ENCODE data around the gene CDK11B. TPM values are rescaled to one million over a fixed set of nuclear protein-coding genes. Genes with fewer than 3 reads are reported as not detected.
A peak's percentile ranks its signal among the peaks of the same experiment; 100 is the strongest.
"Not testable (repeated sequence)": the region's sequence is repeated elsewhere in the genome, so short reads cannot be mapped to it uniquely, and the experiment has no call there.

CDK11B gene
- total and polyA plus RNA-seq, 7 experiments from 2014 or later: 11.8 to 45.4 (median 33.9) TPM

- CTCF ChIA-PET: interaction anchor here (0.7 kb wide), 1 partner anchor 17 kb away, joined by 4 read pairs; no protein-coding TSS in a partner anchor
- Mint-ChIP-seq H3K4me3 (no peak overlapping the region), H3K9me3 (no peaks in the 10 kb centered on the region), H3K4me1 (peaks cover 0 to 4% (median 0%) of the 10 kb centered on the region in 7 donors), H3K27me3 (no peaks in the 10 kb centered on the region), H3K27ac (peak overlapping the region in 2 of 9 donors; percentile 38 to 52), H3K36me3 (peaks cover 0 to 17% (median 4%) of the 10 kb centered on the region in 5 donors)
- Histone ChIP-seq H3K27ac (ENCODE audit: low read depth, low read length) (no peak overlapping the region), H3K4me1 (ENCODE audit: control insufficient read depth in 2 of 2, insufficient read depth in 2 of 2, low read length in 2 of 2) (no peaks in the 10 kb centered on the region), H3K9me3 (ENCODE audit: control insufficient read depth in 2 of 3, low read length in 3 of 3) (no peaks in the 10 kb centered on the region), H3K27me3 (ENCODE audit: control insufficient read depth in 2 of 2, insufficient read depth in 2 of 2, low read length in 2 of 2) (no peaks in the 10 kb centered on the region), H3K4me3 (ENCODE audit: low read length) (no peak overlapping the region), H3K36me3 (ENCODE audit: control insufficient read depth in 2 of 3, insufficient read depth in 3 of 3, low read length in 3 of 3) (peaks cover 0 to 65% (median 30%) of the 10 kb centered on the region in 3 experiments)
- POLR2A ChIA-PET: interaction anchor here (0.7 to 0.9 kb wide), 4 partner anchors 8 to 230 kb away, joined by 3 read pairs; no protein-coding TSS in a partner anchor
- no peak for DNase-seq
- no peak for ATAC-seq
- intact Hi-C loops (cut with micrococcal nuclease): no loop called here
Measured at GRCh38 chr1:1669468-1670440, 10.9 kb upstream of the CDK11B start.

- Histone ChIP-seq H3K36me3 (ENCODE audit: control insufficient read depth in 2 of 3, insufficient read depth in 3 of 3, low read length in 3 of 3) (peaks cover 0 to 50% (median 24%) of the 10 kb centered on the region in 3 experiments), H3K4me3 (ENCODE audit: low read length) (no peak overlapping the region), H3K27ac (ENCODE audit: low read depth, low read length) (no peak overlapping the region), H3K27me3 (ENCODE audit: control insufficient read depth in 2 of 2, insufficient read depth in 2 of 2, low read length in 2 of 2) (no peaks in the 10 kb centered on the region), H3K4me1 (ENCODE audit: control insufficient read depth in 2 of 2, insufficient read depth in 2 of 2, low read length in 2 of 2) (no peaks in the 10 kb centered on the region), H3K9me3 (ENCODE audit: control insufficient read depth in 2 of 3, low read length in 3 of 3) (no peaks in the 10 kb centered on the region)
- intact Hi-C loops (cut with micrococcal nuclease): no loop called here
- DNase-seq: no peak
- ChIA-PET CTCF (no interaction called here), POLR2A (interaction anchor here (0.6 kb wide), 1 partner anchor 13 kb away, joined by 3 read pairs; no protein-coding TSS in a partner anchor)
- Mint-ChIP-seq H3K36me3 (peaks cover 0 to 10% (median 4%) of the 10 kb centered on the region in 5 donors), H3K9me3 (no peaks in the 10 kb centered on the region), H3K4me3 (no peak overlapping the region), H3K27me3 (no peaks in the 10 kb centered on the region), H3K27ac (peak overlapping the region in 1 of 9 donors; percentile 36), H3K4me1 (peaks cover 0 to 6% (median 3%) of the 10 kb centered on the region in 7 donors)
- ATAC-seq: no peak
Measured at GRCh38 chr1:1666526-1666925, 7.7 kb upstream of the CDK11B start.

GRCh38 chr1:1665815-1666251, 7.0 kb upstream of the CDK11B start:
- no peak overlapping the region for H3K4me3 ChIP-seq (ENCODE audit: low read length)
- peaks cover 0 to 6% (median 5%) of the 10 kb centered on the region in 7 donors for H3K4me1 Mint-ChIP-seq
- ChIA-PET CTCF (interaction anchor here (1.0 kb wide), 1 partner anchor 14 kb away, joined by 5 read pairs; no protein-coding TSS in a partner anchor), POLR2A (interaction anchor here (0.6 kb wide), 1 partner anchor 14 kb away, joined by 3 read pairs; no protein-coding TSS in a partner anchor)
- intact Hi-C loops (cut with micrococcal nuclease): no loop called here
- H3K27ac ChIP-seq (ENCODE audit: low read depth, low read length): no peak overlapping the region
- no peaks in the 10 kb centered on the region for H3K27me3 Mint-ChIP-seq
- no peaks in the 10 kb centered on the region for H3K9me3 ChIP-seq (ENCODE audit: control insufficient read depth in 2 of 3, low read length in 3 of 3)
- no peak overlapping the region for H3K27ac Mint-ChIP-seq
- peaks cover 0 to 7% (median 4%) of the 10 kb centered on the region in 5 donors for H3K36me3 Mint-ChIP-seq
- peaks cover 0 to 43% (median 21%) of the 10 kb centered on the region in 3 experiments for H3K36me3 ChIP-seq (ENCODE audit: control insufficient read depth in 2 of 3, insufficient read depth in 3 of 3, low read length in 3 of 3)
- H3K27me3 ChIP-seq (ENCODE audit: control insufficient read depth in 2 of 2, insufficient read depth in 2 of 2, low read length in 2 of 2): no peaks in the 10 kb centered on the region
- DNase-seq (peak in 3 of 9 donors; percentile 20 to 36 (median 26)), ATAC-seq (no peak)
- H3K4me1 ChIP-seq (ENCODE audit: control insufficient read depth in 2 of 2, insufficient read depth in 2 of 2, low read length in 2 of 2): no peaks in the 10 kb centered on the region
- H3K9me3 Mint-ChIP-seq: no peaks in the 10 kb centered on the region
- H3K4me3 Mint-ChIP-seq: no peak overlapping the region

- H3K4me3 ChIP-seq (ENCODE audit: low read length): no peak overlapping the region
- no peaks in the 10 kb centered on the region for H3K9me3 ChIP-seq (ENCODE audit: control insufficient read depth in 2 of 3, low read length in 3 of 3)
- ChIA-PET CTCF (interaction anchor here (1.0 kb wide), 1 partner anchor 13 kb away, joined by 5 read pairs; no protein-coding TSS in a partner anchor), POLR2A (no interaction called here)
- intact Hi-C loops (cut with micrococcal nuclease): no loop called here
- H3K9me3 Mint-ChIP-seq: no peaks in the 10 kb centered on the region
- ATAC-seq: no peak
- H3K4me1 Mint-ChIP-seq: peaks cover 0 to 6% (median 5%) of the 10 kb centered on the region in 7 donors
- H3K27ac ChIP-seq (ENCODE audit: low read depth, low read length): no peak overlapping the region
- peaks cover 0 to 38% (median 21%) of the 10 kb centered on the region in 3 experiments for H3K36me3 ChIP-seq (ENCODE audit: control insufficient read depth in 2 of 3, insufficient read depth in 3 of 3, low read length in 3 of 3)
- no peaks in the 10 kb centered on the region for H3K27me3 Mint-ChIP-seq
- DNase-seq: no peak
- H3K4me1 ChIP-seq (ENCODE audit: control insufficient read depth in 2 of 2, insufficient read depth in 2 of 2, low read length in 2 of 2): no peaks in the 10 kb centered on the region
- no peak overlapping the region for H3K4me3 Mint-ChIP-seq
- H3K27me3 ChIP-seq (ENCODE audit: control insufficient read depth in 2 of 2, insufficient read depth in 2 of 2, low read length in 2 of 2): no peaks in the 10 kb centered on the region
- peaks cover 0 to 7% (median 4%) of the 10 kb centered on the region in 5 donors for H3K36me3 Mint-ChIP-seq
- no peak overlapping the region for H3K27ac Mint-ChIP-seq
Measured at GRCh38 chr1:1664941-1665814, 6.4 kb upstream of the CDK11B start.

GRCh38 chr1:1664318-1664717, 5.5 kb upstream of the CDK11B start:
- ATAC-seq; POLR2A ChIA-PET; H3K9me3 ChIP-seq (ENCODE audit: control insufficient read depth in 2 of 3, low read length in 3 of 3); H3K27me3 ChIP-seq (ENCODE audit: control insufficient read depth in 2 of 2, insufficient read depth in 2 of 2, low read length in 2 of 2); H3K27me3 Mint-ChIP-seq; H3K4me3 Mint-ChIP-seq; intact Hi-C loops (cut with micrococcal nuclease); H3K4me3 ChIP-seq (ENCODE audit: low read length); H3K4me1 Mint-ChIP-seq; H3K36me3 Mint-ChIP-seq; H3K9me3 Mint-ChIP-seq; H3K4me1 ChIP-seq (ENCODE audit: control insufficient read depth in 2 of 2, insufficient read depth in 2 of 2, low read length in 2 of 2); DNase-seq; CTCF ChIA-PET; H3K27ac ChIP-seq (ENCODE audit: low read depth, low read length): not testable (repeated sequence)
- H3K27ac Mint-ChIP-seq: peak overlapping the region in 1 of 9 donors; percentile 17
- H3K36me3 ChIP-seq (ENCODE audit: control insufficient read depth in 2 of 3, insufficient read depth in 3 of 3, low read length in 3 of 3): peaks cover 0 to 29% (median 17%) of the 10 kb centered on the region in 3 experiments

- H3K4me3 Mint-ChIP-seq; intact Hi-C loops (cut with micrococcal nuclease); H3K27me3 ChIP-seq (ENCODE audit: control insufficient read depth in 2 of 2, insufficient read depth in 2 of 2, low read length in 2 of 2); CTCF ChIA-PET; H3K36me3 Mint-ChIP-seq; ATAC-seq; DNase-seq; H3K4me3 ChIP-seq (ENCODE audit: low read length); H3K27me3 Mint-ChIP-seq; H3K9me3 ChIP-seq (ENCODE audit: control insufficient read depth in 2 of 3, low read length in 3 of 3); H3K9me3 Mint-ChIP-seq; POLR2A ChIA-PET; H3K4me1 ChIP-seq (ENCODE audit: control insufficient read depth in 2 of 2, insufficient read depth in 2 of 2, low read length in 2 of 2): not testable (repeated sequence)
- Histone ChIP-seq H3K27ac (ENCODE audit: low read depth, low read length) (peak overlapping the region; percentile 7), H3K36me3 (ENCODE audit: control insufficient read depth in 2 of 3, insufficient read depth in 3 of 3, low read length in 3 of 3) (peaks cover 0 to 23% (median 17%) of the 10 kb centered on the region in 3 experiments)
- peak overlapping the region in 4 of 9 donors; percentile 49 to 83 (median 75) for H3K27ac Mint-ChIP-seq
- peaks cover 5 to 14% (median 6%) of the 10 kb centered on the region in 7 donors for H3K4me1 Mint-ChIP-seq
Measured at GRCh38 chr1:1662830-1663560, 4.2 kb upstream of the CDK11B start.

Measured in naive thymus-derived CD4-positive, alpha-beta T cell (primary cell).